H9 (cell line): ENCODE results near the gene NDE1. TPM values are rescaled to one million over a fixed set of nuclear protein-coding genes. Genes with fewer than 3 reads are reported as not detected.

Experiments
- DNase-seq: peaks from one replicate; pipeline ENCODE4 v3.0.0-alpha.2; 2017
- H2AFZ ChIP-seq: one replicate; pipeline ENCODE4 v1.6.1; 2013; ENCODE audit warnings: mild to moderate bottlenecking, low read length, control low read depth, moderate library complexity
- H2AK5ac ChIP-seq: 2 replicates; pipeline ENCODE4 v1.6.1; 2013; ENCODE audit warnings: low read length, control low read depth, mixed read lengths; ENCODE audit not compliant: insufficient read length
- H2BK120ac ChIP-seq: one replicate; pipeline ENCODE4 v1.6.1; 2013; ENCODE audit warnings: low read depth, mild to moderate bottlenecking, low read length, control low read depth, inconsistent platforms; ENCODE audit not compliant: poor library complexity, severe bottlenecking
- H2BK12ac ChIP-seq: 2 replicates; pipeline ENCODE4 v1.6.1; 2013; ENCODE audit warnings: low read length, control low read depth, mixed read lengths, low read depth; ENCODE audit not compliant: insufficient read length
- H2BK15ac ChIP-seq: 2 replicates; pipeline ENCODE4 v1.6.1; 2013; ENCODE audit warnings: low read depth, low read length, control low read depth
- H2BK20ac ChIP-seq: one replicate; pipeline ENCODE4 v1.6.1; 2013; ENCODE audit warnings: low read depth, mild to moderate bottlenecking, low read length, control low read depth, inconsistent platforms; ENCODE audit not compliant: poor library complexity, severe bottlenecking
- H2BK5ac ChIP-seq: 2 replicates; pipeline ENCODE4 v1.6.1; 2013; ENCODE audit warnings: low read length, control low read depth, mixed read lengths; ENCODE audit not compliant: insufficient read length
- H3K14ac ChIP-seq: 2 replicates; pipeline ENCODE4 v1.6.1; 2013; ENCODE audit warnings: low read length, control low read depth; ENCODE audit not compliant: insufficient read depth
- H3K18ac ChIP-seq: 2 replicates; pipeline ENCODE4 v1.6.1; 2013; ENCODE audit warnings: low read depth, mild to moderate bottlenecking, mixed read lengths, low read length, control low read depth; ENCODE audit not compliant: insufficient read length
- H3K23ac ChIP-seq: 2 replicates; pipeline ENCODE4 v1.6.1; 2013; ENCODE audit warnings: low read length, control low read depth, mixed read lengths, low read depth; ENCODE audit not compliant: insufficient read length
- H3K23me2 ChIP-seq: 2 replicates; pipeline ENCODE4 v1.6.1; 2013; ENCODE audit warnings: low read depth, mild to moderate bottlenecking, mixed read lengths, low read length, control low read depth; ENCODE audit not compliant: insufficient read length, poor library complexity, severe bottlenecking
- H3K27ac ChIP-seq: 2 replicates; pipeline ENCODE4 v1.5.1; 2013; ENCODE audit warnings: low read length, control low read depth, mixed read lengths, low read depth; ENCODE audit not compliant: insufficient read length
- H3K27me3 ChIP-seq: 2 replicates; pipeline ENCODE4 v1.6.1; 2013; ENCODE audit warnings: low read length, control low read depth, inconsistent platforms; ENCODE audit not compliant: insufficient read depth
- H3K4ac ChIP-seq: 2 replicates; pipeline ENCODE4 v1.6.1; 2013; ENCODE audit warnings: low read depth, mild to moderate bottlenecking, control low read depth, inconsistent platforms, low read length, moderate library complexity
- H3K4me1 ChIP-seq: 2 replicates; pipeline ENCODE4 v1.6.1; 2013; ENCODE audit warnings: low read length, control low read depth, inconsistent platforms; ENCODE audit not compliant: insufficient read depth
- H3K4me2 ChIP-seq: 2 replicates; pipeline ENCODE4 v1.6.1; 2013; ENCODE audit warnings: low read length, control low read depth, mixed read lengths; ENCODE audit not compliant: insufficient read length, insufficient read depth
- H3K56ac ChIP-seq: 2 replicates; pipeline ENCODE4 v1.6.1; 2013; ENCODE audit warnings: low read depth, mild to moderate bottlenecking, mixed read lengths, low read length, control low read depth; ENCODE audit not compliant: insufficient read length
- H3K79me1 ChIP-seq: 2 replicates; pipeline ENCODE4 v1.6.1; 2013; ENCODE audit warnings: low read depth, mild to moderate bottlenecking, moderate library complexity, low read length, control low read depth, inconsistent platforms; ENCODE audit not compliant: insufficient read depth, poor library complexity, severe bottlenecking
- H3K79me2 ChIP-seq: 2 replicates; pipeline ENCODE4 v1.6.1; 2013; ENCODE audit warnings: low read length, control low read depth, inconsistent platforms; ENCODE audit not compliant: insufficient read depth
- H3K9ac ChIP-seq: 2 replicates; pipeline ENCODE4 v1.6.1; 2013; ENCODE audit warnings: low read length, control low read depth, mixed read lengths; ENCODE audit not compliant: insufficient read length; ENCODE audit errors: extremely low read depth
- H3K9me3 ChIP-seq: one replicate; pipeline ENCODE4 v1.6.1; 2013; ENCODE audit warnings: low read depth, low read length, inconsistent platforms; ENCODE audit not compliant: control insufficient read depth
- H3T11ph ChIP-seq: one replicate; pipeline ENCODE4 v1.6.1; 2013; ENCODE audit warnings: mild to moderate bottlenecking, low read length, control low read depth, inconsistent platforms
- H4K20me1 ChIP-seq: one replicate; pipeline ENCODE4 v1.6.1; 2013; ENCODE audit not compliant: control insufficient read depth, insufficient read length, insufficient read depth
- H4K5ac ChIP-seq: 2 replicates; pipeline ENCODE4 v1.6.1; 2013; ENCODE audit warnings: low read depth, mild to moderate bottlenecking, mixed read lengths, low read length, control low read depth; ENCODE audit not compliant: insufficient read length
- H4K8ac ChIP-seq: replicated peaks from 2 replicates; pipeline ENCODE4 v1.6.1; 2013; ENCODE audit warnings: low read length, control low read depth, mixed read lengths, low read depth; ENCODE audit not compliant: insufficient read length
- H4K91ac ChIP-seq: 2 replicates; pipeline ENCODE4 v1.6.1; 2013; ENCODE audit warnings: low read depth, mild to moderate bottlenecking, moderate library complexity, mixed read lengths, low read length, control low read depth; ENCODE audit not compliant: insufficient read length
- H3K27ac Mint-ChIP-seq, 3 experiments: 2 replicates in 2 of 3; 3 replicates in 1 of 3; pipeline ENCODE4 v1.8.0; 2020 to 2021; ENCODE audit warnings: mixed read lengths in 3 of 3, mild to moderate bottlenecking in 1 of 3, moderate library complexity in 1 of 3
- H3K27me3 Mint-ChIP-seq: 2 replicates; pipeline ENCODE4 v1.8.0; 2021; ENCODE audit warnings: low read depth, mild to moderate bottlenecking, moderate library complexity, mixed read lengths
- H3K36me3 Mint-ChIP-seq, 3 experiments: 2 replicates in 2 of 3; 3 replicates in 1 of 3; pipeline ENCODE4 v1.8.0; 2020 to 2021; ENCODE audit warnings: low read depth in 3 of 3, mixed read lengths in 3 of 3; ENCODE audit not compliant: insufficient read depth in 1 of 3
- H3K4me1 Mint-ChIP-seq, 2 experiments: 2 replicates each; pipeline ENCODE4 v1.8.0; 2020; ENCODE audit warnings: mixed read lengths in 2 of 2
- H3K4me3 Mint-ChIP-seq, 2 experiments: 2 replicates in 1 of 2; 3 replicates in 1 of 2; pipeline ENCODE4 v1.8.0; 2020 to 2021; ENCODE audit warnings: mild to moderate bottlenecking in 2 of 2, mixed read lengths in 2 of 2, moderate library complexity in 1 of 2
- H3K9me3 Mint-ChIP-seq, 2 experiments: 2 replicates in 1 of 2; 3 replicates in 1 of 2; pipeline ENCODE4 v1.8.0; 2020; ENCODE audit warnings: mild to moderate bottlenecking in 2 of 2, mixed read lengths in 2 of 2, moderate library complexity in 1 of 2
- WGBS: extraction: QIAGEN DNeasy Blood & Tissue Kit; methylation state at CpG from one replicate; pipeline ENCODE4 v1.1.7; 2013; ENCODE audit warnings: missing lambda C conversion rate, low lambda C conversion rate, mixed read lengths; ENCODE audit not compliant: insufficient read length; ENCODE audit errors: extremely low coverage; 5-methylcytosine and 5-hydroxymethylcytosine counted together
- total RNA-seq: library from RNA; stranded (reverse); gene quantifications from 2 replicates; pipeline ENCODE4 v1.2.1, GENCODE V29; 2021
- TF ChIP-seq, protein P1 (sequence below): fragments of 200-600 bp; sonication (generic); conservative IDR thresholded peaks from 3 replicates; pipeline ENCODE4 v1.8.0; 2021; ENCODE audit warnings: antibody characterized with exemption, mild to moderate bottlenecking

The NDE1 gene
- total RNA-seq, 1 experiment from 2014 or later = 49.6 TPM

DNA sequence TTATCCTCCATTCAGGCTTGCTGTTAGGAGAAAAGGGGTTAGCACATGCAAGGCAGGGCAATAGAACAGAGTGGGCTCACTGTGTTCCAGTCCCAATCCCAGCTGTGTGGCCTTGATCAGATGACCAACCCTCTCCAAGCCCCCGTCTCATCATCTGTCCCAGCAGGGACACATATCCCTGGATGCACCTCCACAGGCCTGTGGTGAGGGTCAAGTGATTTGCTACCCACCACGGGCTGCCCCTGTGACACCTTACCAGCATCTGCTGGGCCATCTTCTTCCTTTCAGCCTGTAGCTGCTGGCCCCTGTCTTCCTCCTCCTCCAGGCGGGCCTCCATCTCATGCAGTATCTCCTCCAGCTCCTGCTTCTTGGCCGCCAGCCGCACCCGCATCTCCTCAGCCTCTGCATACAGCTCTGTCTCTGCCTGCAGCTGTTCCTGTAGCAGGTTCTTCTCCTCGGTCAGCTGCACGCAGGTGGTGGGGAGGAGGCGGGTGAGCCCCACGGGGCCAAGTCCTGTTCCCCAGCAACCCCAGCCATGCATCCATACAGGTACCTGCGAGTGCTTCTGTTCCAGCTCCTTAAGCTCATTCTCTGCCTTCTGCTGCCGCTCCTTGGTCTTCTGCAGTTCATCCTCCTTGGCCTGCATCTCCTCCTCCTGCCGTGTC, 91.3 kb downstream of the NDE1 start:
- Histone ChIP-seq H2AFZ (no peak overlapping the region), H3K79me1 (no peaks in the 10 kb centered on the region), H3K4me1 (no peaks in the 10 kb centered on the region), H2BK20ac (no peak overlapping the region), H3T11ph (no peak overlapping the region), H3K27ac (no peak overlapping the region), H4K20me1 (no peaks in the 10 kb centered on the region), H2AK5ac (no peak overlapping the region), H2BK12ac (no peak overlapping the region), H3K23ac (no peak overlapping the region), H3K4ac (no peak overlapping the region), H2BK5ac (no peak overlapping the region), H3K14ac (no peak overlapping the region), H3K27me3 (no peaks in the 10 kb centered on the region), H3K18ac (no peak overlapping the region), H3K9ac (no peak overlapping the region), H2BK15ac (no peak overlapping the region), H3K79me2 (no peaks in the 10 kb centered on the region), H3K56ac (no peak overlapping the region), H3K23me2 (no peaks in the 10 kb centered on the region), H4K5ac (no peak overlapping the region), H4K91ac (no peak overlapping the region), H4K8ac (no peak overlapping the region), H2BK120ac (no peak overlapping the region), H3K4me2 (no peak overlapping the region), H3K9me3 (no peaks in the 10 kb centered on the region)
- no peaks in the 10 kb centered on the region for H3K36me3 Mint-ChIP-seq
- no peak for DNase-seq
- TF ChIP-seq, protein P1, sequence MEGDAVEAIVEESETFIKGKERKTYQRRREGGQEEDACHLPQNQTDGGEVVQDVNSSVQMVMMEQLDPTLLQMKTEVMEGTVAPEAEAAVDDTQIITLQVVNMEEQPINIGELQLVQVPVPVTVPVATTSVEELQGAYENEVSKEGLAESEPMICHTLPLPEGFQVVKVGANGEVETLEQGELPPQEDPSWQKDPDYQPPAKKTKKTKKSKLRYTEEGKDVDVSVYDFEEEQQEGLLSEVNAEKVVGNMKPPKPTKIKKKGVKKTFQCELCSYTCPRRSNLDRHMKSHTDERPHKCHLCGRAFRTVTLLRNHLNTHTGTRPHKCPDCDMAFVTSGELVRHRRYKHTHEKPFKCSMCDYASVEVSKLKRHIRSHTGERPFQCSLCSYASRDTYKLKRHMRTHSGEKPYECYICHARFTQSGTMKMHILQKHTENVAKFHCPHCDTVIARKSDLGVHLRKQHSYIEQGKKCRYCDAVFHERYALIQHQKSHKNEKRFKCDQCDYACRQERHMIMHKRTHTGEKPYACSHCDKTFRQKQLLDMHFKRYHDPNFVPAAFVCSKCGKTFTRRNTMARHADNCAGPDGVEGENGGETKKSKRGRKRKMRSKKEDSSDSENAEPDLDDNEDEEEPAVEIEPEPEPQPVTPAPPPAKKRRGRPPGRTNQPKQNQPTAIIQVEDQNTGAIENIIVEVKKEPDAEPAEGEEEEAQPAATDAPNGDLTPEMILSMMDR = no peak
- no CpG with 5 or more reads among the region's 13 CpGs for WGBS
- no peaks in the 10 kb centered on the region for H3K27me3 Mint-ChIP-seq
- H3K4me3 Mint-ChIP-seq = no peak overlapping the region
- no peaks in the 10 kb centered on the region for H3K9me3 Mint-ChIP-seq
- H3K27ac Mint-ChIP-seq = peak overlapping the region in 1 of 3 experiments; percentile 62; a peak in 1 of 7 replicates
- peaks cover 10 to 21% of the 10 kb centered on the region in 2 experiments for H3K4me1 Mint-ChIP-seq
